DND-41 (cell line): ENCODE results near the gene SDHA.
"Not testable (repeated sequence)": the region's sequence is repeated elsewhere in the genome, so short reads cannot be mapped to it uniquely, and the experiment has no call there.

Source experiments
- CTCF ChIP-seq: IDR thresholded peaks from 2 replicates; pipeline ENCODE4 v1.5.1; 2012; ENCODE audit warnings: borderline replicate concordance, low read length, moderate library complexity, mild to moderate bottlenecking; ENCODE audit not compliant: poor library complexity, severe bottlenecking; ENCODE audit errors: extremely low read depth
- EZH2 ChIP-seq: IDR thresholded peaks from 3 replicates; pipeline ENCODE4 v1.6.1; 2012; ENCODE audit warnings: borderline replicate concordance, low read depth, mild to moderate bottlenecking, moderate library complexity, low read length, inconsistent platforms; ENCODE audit not compliant: severe bottlenecking

GRCh38 chr5:222951-223715 lies 5.0 kb downstream of the SDHA start:
- not testable (repeated sequence) for TF ChIP-seq EZH2, CTCF
